Osteocyte (in vitro differentiated cells): ENCODE results near the gene SOX5. TPM values are rescaled to one million over a fixed set of nuclear protein-coding genes. Genes with fewer than 3 reads are reported as not detected.

Experiments used
- DNase-seq: peaks from one replicate; pipeline ENCODE4 v3.0.0; 2021; ENCODE audit warnings: mixed read lengths; ENCODE audit not compliant: unreplicated experiment; ENCODE audit errors: extremely low spot score
- H3K27ac Mint-ChIP-seq: one replicate; pipeline ENCODE4 v1.8.0; 2021; ENCODE audit warnings: mild to moderate bottlenecking, mixed read lengths; ENCODE audit not compliant: unreplicated experiment
- H3K27me3 Mint-ChIP-seq: one replicate; pipeline ENCODE4 v1.8.0; 2021; ENCODE audit warnings: mixed read lengths; ENCODE audit not compliant: unreplicated experiment
- H3K36me3 Mint-ChIP-seq: one replicate; pipeline ENCODE4 v1.8.0; 2021; ENCODE audit warnings: mixed read lengths; ENCODE audit not compliant: unreplicated experiment
- H3K4me1 Mint-ChIP-seq: one replicate; pipeline ENCODE4 v1.8.0; 2021; ENCODE audit warnings: mixed read lengths; ENCODE audit not compliant: unreplicated experiment
- H3K4me3 Mint-ChIP-seq: one replicate; pipeline ENCODE4 v1.8.0; 2021; ENCODE audit warnings: mild to moderate bottlenecking, moderate library complexity, mixed read lengths; ENCODE audit not compliant: unreplicated experiment
- H3K9me3 Mint-ChIP-seq: one replicate; pipeline ENCODE4 v1.8.0; 2021; ENCODE audit warnings: mixed read lengths; ENCODE audit not compliant: unreplicated experiment
- CTCF ChIP-seq: fragments of 200-600 bp; sonication (generic); IDR thresholded peaks from 2 replicates; pipeline ENCODE4 v1.5.0; 2021; ENCODE audit warnings: antibody characterized with exemption, mild to moderate bottlenecking, moderate library complexity
- total RNA-seq: library from RNA; stranded (reverse); gene quantifications from 2 replicates; pipeline ENCODE4 v1.2.1, GENCODE V29; 2021

Gene SOX5
- total RNA-seq, 1 donor from 2014 or later, result 6.3 TPM

GRCh38 chr12:23681237-23681636, 268.2 kb downstream of the SOX5 start:
- Mint-ChIP-seq H3K4me1 (no peaks in the 10 kb centered on the region), H3K27ac (no peak overlapping the region), H3K9me3 (no peaks in the 10 kb centered on the region), H3K36me3 (no peaks in the 10 kb centered on the region), H3K4me3 (no peak overlapping the region), H3K27me3 (no peaks in the 10 kb centered on the region)
- DNase-seq, result no peak
- TF ChIP-seq CTCF, result no peak

DNA sequence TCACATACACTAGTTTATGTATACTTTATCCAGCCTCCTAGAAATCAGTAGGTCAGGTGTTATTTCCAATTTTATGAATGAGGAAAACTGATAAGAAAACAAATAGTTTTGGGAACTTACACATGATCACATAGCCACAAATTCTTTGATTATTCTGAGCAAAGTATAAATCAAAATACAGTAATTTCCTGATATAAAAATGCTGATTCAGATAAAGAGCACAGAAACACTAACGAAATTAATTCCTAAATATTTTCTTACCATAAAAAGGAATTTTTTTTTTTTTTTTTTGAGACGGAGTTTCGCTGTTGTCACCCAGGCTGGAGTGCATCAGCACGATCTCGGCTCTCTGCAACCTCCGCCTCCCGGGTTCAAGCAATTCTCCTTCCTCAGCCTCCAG, 275.4 kb downstream of the SOX5 start:
- TF ChIP-seq CTCF, result no peak
- no peak overlapping the region for H3K27ac Mint-ChIP-seq
- no peaks in the 10 kb centered on the region for H3K9me3 Mint-ChIP-seq
- no peaks in the 10 kb centered on the region for H3K36me3 Mint-ChIP-seq
- no peaks in the 10 kb centered on the region for H3K4me1 Mint-ChIP-seq
- no peak for DNase-seq
- no peak overlapping the region for H3K4me3 Mint-ChIP-seq
- H3K27me3 Mint-ChIP-seq, result no peaks in the 10 kb centered on the region

DNA sequence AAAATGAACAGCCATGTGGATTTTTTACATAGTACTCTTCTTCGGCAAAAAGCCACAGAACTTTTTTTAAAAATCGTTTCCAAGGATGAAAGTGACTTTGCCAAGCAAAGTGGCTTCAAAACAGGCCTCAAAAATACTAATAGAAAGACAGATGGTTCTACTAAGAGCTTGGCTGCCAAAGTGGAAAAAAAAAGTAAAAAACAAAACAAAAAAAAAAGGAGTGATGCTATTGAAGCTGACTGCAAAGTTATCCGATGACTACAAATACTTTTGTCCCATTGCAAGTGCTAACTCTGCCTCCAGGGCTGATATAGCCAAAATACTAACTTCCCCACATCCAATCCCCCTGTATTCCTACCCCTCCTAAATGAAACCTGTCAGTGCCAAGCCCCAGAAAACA, 277.6 kb downstream of the SOX5 start:
- Mint-ChIP-seq H3K4me1 (no peaks in the 10 kb centered on the region), H3K9me3 (no peaks in the 10 kb centered on the region), H3K27me3 (no peaks in the 10 kb centered on the region), H3K27ac (no peak overlapping the region), H3K36me3 (no peaks in the 10 kb centered on the region), H3K4me3 (no peak overlapping the region)
- DNase-seq, result no peak
- TF ChIP-seq CTCF, result no peak

DNA sequence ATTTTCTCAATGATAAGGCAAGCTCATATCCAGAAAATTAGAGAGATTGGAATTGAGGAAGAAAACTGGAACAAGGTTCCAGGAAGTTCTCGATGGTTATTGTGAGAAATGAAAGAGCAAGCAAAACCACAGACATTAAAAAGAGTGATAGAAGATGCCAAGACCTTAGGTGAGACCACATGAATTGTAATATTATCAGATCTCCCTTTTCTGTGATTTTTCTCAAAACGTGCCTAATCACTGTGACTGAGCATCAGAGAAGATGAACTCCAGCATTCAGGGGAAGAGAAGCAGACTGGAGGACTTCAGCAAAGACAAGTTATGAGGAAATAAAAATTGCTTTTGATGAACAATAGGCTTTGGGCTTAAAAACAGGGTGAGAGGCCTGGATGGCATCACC, 278.8 kb downstream of the SOX5 start:
- Mint-ChIP-seq H3K27me3 (no peaks in the 10 kb centered on the region), H3K4me1 (no peaks in the 10 kb centered on the region), H3K27ac (no peak overlapping the region), H3K4me3 (no peak overlapping the region), H3K9me3 (no peaks in the 10 kb centered on the region), H3K36me3 (no peaks in the 10 kb centered on the region)
- DNase-seq, result no peak
- no peak for TF ChIP-seq CTCF

GRCh38 chr12:23669691-23670090, 279.8 kb downstream of the SOX5 start:
- Mint-ChIP-seq H3K27me3 (no peaks in the 10 kb centered on the region), H3K9me3 (no peaks in the 10 kb centered on the region), H3K4me3 (no peak overlapping the region), H3K27ac (no peak overlapping the region), H3K36me3 (no peaks in the 10 kb centered on the region), H3K4me1 (no peaks in the 10 kb centered on the region)
- no peak for TF ChIP-seq CTCF
- DNase-seq, result no peak
